A549 (cell line): ENCODE data around the gene ABO.

ENCODE experiments used
- CHD4 ChIP-seq: fragments of 200-600 bp; sonication (generic); IDR thresholded peaks from 2 replicates; pipeline ENCODE4 v1.6.1; 2016; ENCODE audit warnings: antibody characterized with exemption, mild to moderate bottlenecking, borderline replicate concordance
- EP300 ChIP-seq, 2 experiments: fragments of >200 bp; sonication (Bioruptor Twin); formaldehyde crosslinking; IDR thresholded peaks; 2 replicates in 1 of 2; 3 replicates in 1 of 2; pipeline ENCODE4 v1.6.1; 2016 to 2017
- ESRRA ChIP-seq: fragments of 150-350 bp; IDR thresholded peaks from 2 replicates; pipeline ENCODE4 v1.6.1; 2014; ENCODE audit warnings: mild to moderate bottlenecking, low read length, borderline replicate concordance
- HMGXB4 ChIP-seq: fragments of 250-450 bp; sonication (Bioruptor Pico); IDR thresholded peaks from 2 replicates; pipeline ENCODE4 v1.5.0; 2021; ENCODE audit warnings: mild to moderate bottlenecking, moderate library complexity, borderline replicate concordance
- NPAS2 ChIP-seq: fragments of 250-450 bp; sonication (Bioruptor Pico); IDR thresholded peaks from 2 replicates; pipeline ENCODE4 v1.8.0; 2022; ENCODE audit warnings: mild to moderate bottlenecking, moderate library complexity, borderline replicate concordance
- RAD21 ChIP-seq, 2 experiments: fragments of >200 bp in 1 of 2; sonication (Bioruptor Twin) in 1 of 2; formaldehyde crosslinking in 1 of 2; IDR thresholded peaks in 1 of 2; conservative IDR thresholded peaks in 1 of 2; 2 replicates in 1 of 2; 3 replicates in 1 of 2; pipeline ENCODE4 v1.6.1; 2012 to 2018; ENCODE audit warnings: inconsistent platforms in 1 of 2
- SMC3 ChIP-seq: fragments of >200 bp; sonication (Bioruptor Twin); formaldehyde crosslinking; IDR thresholded peaks from 3 replicates; pipeline ENCODE4 v1.6.1; 2018; ENCODE audit warnings: inconsistent platforms
- TF ChIP-seq, protein P1 (sequence below): fragments of >200 bp; sonication (Bioruptor Twin); formaldehyde crosslinking; IDR thresholded peaks from 3 replicates; pipeline ENCODE4 v1.5.1; 2016
- TF ChIP-seq, protein P2 (sequence below): fragments of 200-600 bp; sonication (generic); IDR thresholded peaks from 2 replicates; pipeline ENCODE4 v1.6.1; 2016; ENCODE audit warnings: antibody characterized with exemption, mild to moderate bottlenecking, moderate library complexity
- TF ChIP-seq, protein P3 (sequence below): fragments of 450-650 bp; IDR thresholded peaks from 2 replicates; pipeline ENCODE4 v1.6.1; 2014; ENCODE audit warnings: antibody characterized with exemption

DNA sequence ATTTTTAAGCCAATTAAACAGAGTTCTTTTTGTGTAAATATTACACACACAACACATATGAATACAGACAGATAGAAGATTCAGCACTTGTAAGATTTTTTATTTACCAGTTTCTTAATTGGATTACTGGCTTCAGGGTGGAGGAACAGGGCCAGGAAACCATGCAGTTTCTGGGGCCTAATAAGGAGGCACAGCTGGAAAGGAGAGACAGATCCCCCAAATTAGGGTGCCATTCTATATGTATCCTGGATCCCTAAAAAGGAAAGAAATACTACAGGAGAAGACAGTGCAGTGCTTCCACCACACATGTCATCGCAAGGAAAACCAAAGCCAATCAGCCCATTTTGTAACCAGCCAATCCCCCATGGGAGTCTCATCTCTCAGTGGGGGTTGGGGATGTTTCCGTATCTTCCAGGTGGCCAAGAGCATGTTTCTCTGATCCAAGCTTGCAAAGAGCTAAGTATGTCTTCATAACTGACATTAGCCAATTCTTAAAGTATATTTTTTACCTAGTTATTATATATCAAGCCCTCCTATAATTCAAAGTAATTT, 15.8 kb upstream of the ABO start:
- TF ChIP-seq, protein P1, sequence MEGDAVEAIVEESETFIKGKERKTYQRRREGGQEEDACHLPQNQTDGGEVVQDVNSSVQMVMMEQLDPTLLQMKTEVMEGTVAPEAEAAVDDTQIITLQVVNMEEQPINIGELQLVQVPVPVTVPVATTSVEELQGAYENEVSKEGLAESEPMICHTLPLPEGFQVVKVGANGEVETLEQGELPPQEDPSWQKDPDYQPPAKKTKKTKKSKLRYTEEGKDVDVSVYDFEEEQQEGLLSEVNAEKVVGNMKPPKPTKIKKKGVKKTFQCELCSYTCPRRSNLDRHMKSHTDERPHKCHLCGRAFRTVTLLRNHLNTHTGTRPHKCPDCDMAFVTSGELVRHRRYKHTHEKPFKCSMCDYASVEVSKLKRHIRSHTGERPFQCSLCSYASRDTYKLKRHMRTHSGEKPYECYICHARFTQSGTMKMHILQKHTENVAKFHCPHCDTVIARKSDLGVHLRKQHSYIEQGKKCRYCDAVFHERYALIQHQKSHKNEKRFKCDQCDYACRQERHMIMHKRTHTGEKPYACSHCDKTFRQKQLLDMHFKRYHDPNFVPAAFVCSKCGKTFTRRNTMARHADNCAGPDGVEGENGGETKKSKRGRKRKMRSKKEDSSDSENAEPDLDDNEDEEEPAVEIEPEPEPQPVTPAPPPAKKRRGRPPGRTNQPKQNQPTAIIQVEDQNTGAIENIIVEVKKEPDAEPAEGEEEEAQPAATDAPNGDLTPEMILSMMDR = no peak
- TF ChIP-seq, protein P2, sequence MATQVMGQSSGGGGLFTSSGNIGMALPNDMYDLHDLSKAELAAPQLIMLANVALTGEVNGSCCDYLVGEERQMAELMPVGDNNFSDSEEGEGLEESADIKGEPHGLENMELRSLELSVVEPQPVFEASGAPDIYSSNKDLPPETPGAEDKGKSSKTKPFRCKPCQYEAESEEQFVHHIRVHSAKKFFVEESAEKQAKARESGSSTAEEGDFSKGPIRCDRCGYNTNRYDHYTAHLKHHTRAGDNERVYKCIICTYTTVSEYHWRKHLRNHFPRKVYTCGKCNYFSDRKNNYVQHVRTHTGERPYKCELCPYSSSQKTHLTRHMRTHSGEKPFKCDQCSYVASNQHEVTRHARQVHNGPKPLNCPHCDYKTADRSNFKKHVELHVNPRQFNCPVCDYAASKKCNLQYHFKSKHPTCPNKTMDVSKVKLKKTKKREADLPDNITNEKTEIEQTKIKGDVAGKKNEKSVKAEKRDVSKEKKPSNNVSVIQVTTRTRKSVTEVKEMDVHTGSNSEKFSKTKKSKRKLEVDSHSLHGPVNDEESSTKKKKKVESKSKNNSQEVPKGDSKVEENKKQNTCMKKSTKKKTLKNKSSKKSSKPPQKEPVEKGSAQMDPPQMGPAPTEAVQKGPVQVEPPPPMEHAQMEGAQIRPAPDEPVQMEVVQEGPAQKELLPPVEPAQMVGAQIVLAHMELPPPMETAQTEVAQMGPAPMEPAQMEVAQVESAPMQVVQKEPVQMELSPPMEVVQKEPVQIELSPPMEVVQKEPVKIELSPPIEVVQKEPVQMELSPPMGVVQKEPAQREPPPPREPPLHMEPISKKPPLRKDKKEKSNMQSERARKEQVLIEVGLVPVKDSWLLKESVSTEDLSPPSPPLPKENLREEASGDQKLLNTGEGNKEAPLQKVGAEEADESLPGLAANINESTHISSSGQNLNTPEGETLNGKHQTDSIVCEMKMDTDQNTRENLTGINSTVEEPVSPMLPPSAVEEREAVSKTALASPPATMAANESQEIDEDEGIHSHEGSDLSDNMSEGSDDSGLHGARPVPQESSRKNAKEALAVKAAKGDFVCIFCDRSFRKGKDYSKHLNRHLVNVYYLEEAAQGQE = no peak
- TF ChIP-seq CHD4 (no peak), ESRRA (no peak), HMGXB4 (CRISPR knock-in tag) (no peak), EP300 (IDR thresholded peaks at IDR 0.05) (no peak), SMC3 (no peak), RAD21 (conservative IDR thresholded peaks at IDR 0.05 in 1 of 2, IDR thresholded peaks at IDR 0.05 in 1 of 2) (no peak), NPAS2 (CRISPR knock-in tag) (no peak)
- TF ChIP-seq, protein P3, sequence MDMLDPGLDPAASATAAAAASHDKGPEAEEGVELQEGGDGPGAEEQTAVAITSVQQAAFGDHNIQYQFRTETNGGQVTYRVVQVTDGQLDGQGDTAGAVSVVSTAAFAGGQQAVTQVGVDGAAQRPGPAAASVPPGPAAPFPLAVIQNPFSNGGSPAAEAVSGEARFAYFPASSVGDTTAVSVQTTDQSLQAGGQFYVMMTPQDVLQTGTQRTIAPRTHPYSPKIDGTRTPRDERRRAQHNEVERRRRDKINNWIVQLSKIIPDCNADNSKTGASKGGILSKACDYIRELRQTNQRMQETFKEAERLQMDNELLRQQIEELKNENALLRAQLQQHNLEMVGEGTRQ = no peak
